H9 (cell line): ENCODE results near the gene PHGDH. TPM values are rescaled to one million over a fixed set of nuclear protein-coding genes. Genes with fewer than 3 reads are reported as not detected.

Experiments used
- DNase-seq: peaks from one replicate; pipeline ENCODE4 v3.0.0-alpha.2; 2017
- H2AFZ ChIP-seq: one replicate; pipeline ENCODE4 v1.6.1; 2013; ENCODE audit warnings: mild to moderate bottlenecking, low read length, control low read depth, moderate library complexity
- H2AK5ac ChIP-seq: 2 replicates; pipeline ENCODE4 v1.6.1; 2013; ENCODE audit warnings: low read length, control low read depth, mixed read lengths; ENCODE audit not compliant: insufficient read length
- H2BK120ac ChIP-seq: one replicate; pipeline ENCODE4 v1.6.1; 2013; ENCODE audit warnings: low read depth, mild to moderate bottlenecking, low read length, control low read depth, inconsistent platforms; ENCODE audit not compliant: poor library complexity, severe bottlenecking
- H2BK12ac ChIP-seq: 2 replicates; pipeline ENCODE4 v1.6.1; 2013; ENCODE audit warnings: low read length, control low read depth, mixed read lengths, low read depth; ENCODE audit not compliant: insufficient read length
- H2BK15ac ChIP-seq: 2 replicates; pipeline ENCODE4 v1.6.1; 2013; ENCODE audit warnings: low read depth, low read length, control low read depth
- H2BK20ac ChIP-seq: one replicate; pipeline ENCODE4 v1.6.1; 2013; ENCODE audit warnings: low read depth, mild to moderate bottlenecking, low read length, control low read depth, inconsistent platforms; ENCODE audit not compliant: poor library complexity, severe bottlenecking
- H2BK5ac ChIP-seq: 2 replicates; pipeline ENCODE4 v1.6.1; 2013; ENCODE audit warnings: low read length, control low read depth, mixed read lengths; ENCODE audit not compliant: insufficient read length
- H3K14ac ChIP-seq: 2 replicates; pipeline ENCODE4 v1.6.1; 2013; ENCODE audit warnings: low read length, control low read depth; ENCODE audit not compliant: insufficient read depth
- H3K18ac ChIP-seq: 2 replicates; pipeline ENCODE4 v1.6.1; 2013; ENCODE audit warnings: low read depth, mild to moderate bottlenecking, mixed read lengths, low read length, control low read depth; ENCODE audit not compliant: insufficient read length
- H3K23ac ChIP-seq: 2 replicates; pipeline ENCODE4 v1.6.1; 2013; ENCODE audit warnings: low read length, control low read depth, mixed read lengths, low read depth; ENCODE audit not compliant: insufficient read length
- H3K23me2 ChIP-seq: 2 replicates; pipeline ENCODE4 v1.6.1; 2013; ENCODE audit warnings: low read depth, mild to moderate bottlenecking, mixed read lengths, low read length, control low read depth; ENCODE audit not compliant: insufficient read length, poor library complexity, severe bottlenecking
- H3K27ac ChIP-seq: 2 replicates; pipeline ENCODE4 v1.5.1; 2013; ENCODE audit warnings: low read length, control low read depth, mixed read lengths, low read depth; ENCODE audit not compliant: insufficient read length
- H3K27me3 ChIP-seq: 2 replicates; pipeline ENCODE4 v1.6.1; 2013; ENCODE audit warnings: low read length, control low read depth, inconsistent platforms; ENCODE audit not compliant: insufficient read depth
- H3K4ac ChIP-seq: 2 replicates; pipeline ENCODE4 v1.6.1; 2013; ENCODE audit warnings: low read depth, mild to moderate bottlenecking, control low read depth, inconsistent platforms, low read length, moderate library complexity
- H3K4me1 ChIP-seq: 2 replicates; pipeline ENCODE4 v1.6.1; 2013; ENCODE audit warnings: low read length, control low read depth, inconsistent platforms; ENCODE audit not compliant: insufficient read depth
- H3K4me2 ChIP-seq: 2 replicates; pipeline ENCODE4 v1.6.1; 2013; ENCODE audit warnings: low read length, control low read depth, mixed read lengths; ENCODE audit not compliant: insufficient read length, insufficient read depth
- H3K56ac ChIP-seq: 2 replicates; pipeline ENCODE4 v1.6.1; 2013; ENCODE audit warnings: low read depth, mild to moderate bottlenecking, mixed read lengths, low read length, control low read depth; ENCODE audit not compliant: insufficient read length
- H3K79me1 ChIP-seq: 2 replicates; pipeline ENCODE4 v1.6.1; 2013; ENCODE audit warnings: low read depth, mild to moderate bottlenecking, moderate library complexity, low read length, control low read depth, inconsistent platforms; ENCODE audit not compliant: insufficient read depth, poor library complexity, severe bottlenecking
- H3K79me2 ChIP-seq: 2 replicates; pipeline ENCODE4 v1.6.1; 2013; ENCODE audit warnings: low read length, control low read depth, inconsistent platforms; ENCODE audit not compliant: insufficient read depth
- H3K9ac ChIP-seq: 2 replicates; pipeline ENCODE4 v1.6.1; 2013; ENCODE audit warnings: low read length, control low read depth, mixed read lengths; ENCODE audit not compliant: insufficient read length; ENCODE audit errors: extremely low read depth
- H3K9me3 ChIP-seq: one replicate; pipeline ENCODE4 v1.6.1; 2013; ENCODE audit warnings: low read depth, low read length, inconsistent platforms; ENCODE audit not compliant: control insufficient read depth
- H3T11ph ChIP-seq: one replicate; pipeline ENCODE4 v1.6.1; 2013; ENCODE audit warnings: mild to moderate bottlenecking, low read length, control low read depth, inconsistent platforms
- H4K20me1 ChIP-seq: one replicate; pipeline ENCODE4 v1.6.1; 2013; ENCODE audit not compliant: control insufficient read depth, insufficient read length, insufficient read depth
- H4K5ac ChIP-seq: 2 replicates; pipeline ENCODE4 v1.6.1; 2013; ENCODE audit warnings: low read depth, mild to moderate bottlenecking, mixed read lengths, low read length, control low read depth; ENCODE audit not compliant: insufficient read length
- H4K8ac ChIP-seq: replicated peaks from 2 replicates; pipeline ENCODE4 v1.6.1; 2013; ENCODE audit warnings: low read length, control low read depth, mixed read lengths, low read depth; ENCODE audit not compliant: insufficient read length
- H4K91ac ChIP-seq: 2 replicates; pipeline ENCODE4 v1.6.1; 2013; ENCODE audit warnings: low read depth, mild to moderate bottlenecking, moderate library complexity, mixed read lengths, low read length, control low read depth; ENCODE audit not compliant: insufficient read length
- H3K27ac Mint-ChIP-seq, 3 experiments: 2 replicates in 2 of 3; 3 replicates in 1 of 3; pipeline ENCODE4 v1.8.0; 2020 to 2021; ENCODE audit warnings: mixed read lengths in 3 of 3, mild to moderate bottlenecking in 1 of 3, moderate library complexity in 1 of 3
- H3K27me3 Mint-ChIP-seq: 2 replicates; pipeline ENCODE4 v1.8.0; 2021; ENCODE audit warnings: low read depth, mild to moderate bottlenecking, moderate library complexity, mixed read lengths
- H3K36me3 Mint-ChIP-seq, 3 experiments: 2 replicates in 2 of 3; 3 replicates in 1 of 3; pipeline ENCODE4 v1.8.0; 2020 to 2021; ENCODE audit warnings: low read depth in 3 of 3, mixed read lengths in 3 of 3; ENCODE audit not compliant: insufficient read depth in 1 of 3
- H3K4me1 Mint-ChIP-seq, 2 experiments: 2 replicates each; pipeline ENCODE4 v1.8.0; 2020; ENCODE audit warnings: mixed read lengths in 2 of 2
- H3K4me3 Mint-ChIP-seq, 2 experiments: 2 replicates in 1 of 2; 3 replicates in 1 of 2; pipeline ENCODE4 v1.8.0; 2020 to 2021; ENCODE audit warnings: mild to moderate bottlenecking in 2 of 2, mixed read lengths in 2 of 2, moderate library complexity in 1 of 2
- H3K9me3 Mint-ChIP-seq, 2 experiments: 2 replicates in 1 of 2; 3 replicates in 1 of 2; pipeline ENCODE4 v1.8.0; 2020; ENCODE audit warnings: mild to moderate bottlenecking in 2 of 2, mixed read lengths in 2 of 2, moderate library complexity in 1 of 2
- WGBS: extraction: QIAGEN DNeasy Blood & Tissue Kit; methylation state at CpG from one replicate; pipeline ENCODE4 v1.1.7; 2013; ENCODE audit warnings: missing lambda C conversion rate, low lambda C conversion rate, mixed read lengths; ENCODE audit not compliant: insufficient read length; ENCODE audit errors: extremely low coverage; 5-methylcytosine and 5-hydroxymethylcytosine counted together
- total RNA-seq: library from RNA; stranded (reverse); gene quantifications from 2 replicates; pipeline ENCODE4 v1.2.1, GENCODE V29; 2021
- TF ChIP-seq, protein P1 (sequence below): fragments of 200-600 bp; sonication (generic); conservative IDR thresholded peaks from 3 replicates; pipeline ENCODE4 v1.8.0; 2021; ENCODE audit warnings: antibody characterized with exemption, mild to moderate bottlenecking

The PHGDH gene
- total RNA-seq, 1 experiment from 2014 or later, result 458 TPM

DNA sequence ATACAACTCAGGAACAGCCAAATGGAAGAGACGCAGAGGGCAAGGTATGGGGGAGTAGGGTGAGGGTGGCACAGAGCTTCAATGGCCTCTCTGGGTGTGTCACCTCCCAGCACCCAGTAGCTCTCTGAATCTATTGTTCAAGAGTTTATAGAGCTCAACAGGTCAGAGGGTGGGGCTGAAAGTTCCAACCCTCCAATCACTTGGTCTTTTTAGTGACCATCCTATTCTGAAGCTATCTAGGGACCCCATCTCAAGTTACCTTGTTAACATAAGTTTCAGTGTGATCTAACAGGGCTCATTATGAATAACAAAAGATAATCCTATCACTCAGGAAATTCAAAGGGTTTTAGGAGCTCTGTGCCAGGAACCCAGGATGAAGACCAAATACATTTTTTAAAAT lies 32.5 kb upstream of the PHGDH start:
- no peak overlapping the region for H3K56ac ChIP-seq
- H4K5ac ChIP-seq, result no peak overlapping the region
- no peak overlapping the region for H4K8ac ChIP-seq
- no peak overlapping the region for H3K14ac ChIP-seq
- H3K4me1 ChIP-seq, result peaks cover 11% of the 10 kb centered on the region
- H3K9ac ChIP-seq, result no peak overlapping the region
- H2AK5ac ChIP-seq, result no peak overlapping the region
- H3K79me1 ChIP-seq, result no peaks in the 10 kb centered on the region
- no peaks in the 10 kb centered on the region for H3K27me3 ChIP-seq
- no peak overlapping the region for H3K4me2 ChIP-seq
- H4K20me1 ChIP-seq, result no peaks in the 10 kb centered on the region
- no peak overlapping the region for H2BK5ac ChIP-seq
- H2BK12ac ChIP-seq, result no peak overlapping the region
- no peak overlapping the region for H3K4ac ChIP-seq
- H3K4me3 Mint-ChIP-seq, result no peak overlapping the region
- H3K18ac ChIP-seq, result no peak overlapping the region
- no peaks in the 10 kb centered on the region for H3K23me2 ChIP-seq
- H3K9me3 Mint-ChIP-seq, result no peaks in the 10 kb centered on the region; a peak in 1 of 5 replicates
- H2BK15ac ChIP-seq, result no peak overlapping the region
- H3K27me3 Mint-ChIP-seq, result no peaks in the 10 kb centered on the region
- no peaks in the 10 kb centered on the region for H3K79me2 ChIP-seq
- no peak overlapping the region for H3K27ac Mint-ChIP-seq
- no peak overlapping the region for H3K27ac ChIP-seq
- no CpG with 5 or more reads among the region's 1 CpG for WGBS
- H3K9me3 ChIP-seq, result no peaks in the 10 kb centered on the region
- H4K91ac ChIP-seq, result no peak overlapping the region
- H3T11ph ChIP-seq, result no peak overlapping the region
- no peak overlapping the region for H2BK120ac ChIP-seq
- H2AFZ ChIP-seq, result no peak overlapping the region
- no peak overlapping the region for H2BK20ac ChIP-seq
- TF ChIP-seq, protein P1, sequence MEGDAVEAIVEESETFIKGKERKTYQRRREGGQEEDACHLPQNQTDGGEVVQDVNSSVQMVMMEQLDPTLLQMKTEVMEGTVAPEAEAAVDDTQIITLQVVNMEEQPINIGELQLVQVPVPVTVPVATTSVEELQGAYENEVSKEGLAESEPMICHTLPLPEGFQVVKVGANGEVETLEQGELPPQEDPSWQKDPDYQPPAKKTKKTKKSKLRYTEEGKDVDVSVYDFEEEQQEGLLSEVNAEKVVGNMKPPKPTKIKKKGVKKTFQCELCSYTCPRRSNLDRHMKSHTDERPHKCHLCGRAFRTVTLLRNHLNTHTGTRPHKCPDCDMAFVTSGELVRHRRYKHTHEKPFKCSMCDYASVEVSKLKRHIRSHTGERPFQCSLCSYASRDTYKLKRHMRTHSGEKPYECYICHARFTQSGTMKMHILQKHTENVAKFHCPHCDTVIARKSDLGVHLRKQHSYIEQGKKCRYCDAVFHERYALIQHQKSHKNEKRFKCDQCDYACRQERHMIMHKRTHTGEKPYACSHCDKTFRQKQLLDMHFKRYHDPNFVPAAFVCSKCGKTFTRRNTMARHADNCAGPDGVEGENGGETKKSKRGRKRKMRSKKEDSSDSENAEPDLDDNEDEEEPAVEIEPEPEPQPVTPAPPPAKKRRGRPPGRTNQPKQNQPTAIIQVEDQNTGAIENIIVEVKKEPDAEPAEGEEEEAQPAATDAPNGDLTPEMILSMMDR, result no peak
- H3K36me3 Mint-ChIP-seq, result no peaks in the 10 kb centered on the region
- no peak overlapping the region for H3K23ac ChIP-seq
- DNase-seq, result peak; percentile 61
- H3K4me1 Mint-ChIP-seq, result peaks cover 35 to 38% of the 10 kb centered on the region in 2 experiments
